Subcutaneous abdominal adipose tissue (tissue), 5 donors: Measurements from ENCODE around the gene TMEM86A.
"Not testable (repeated sequence)": the region's sequence is repeated elsewhere in the genome, so short reads cannot be mapped to it uniquely, and the experiment has no call there.

Experiments
- H3K27ac ChIP-seq: one replicate; pipeline ENCODE4 v1.7.0; 2013; ENCODE audit warnings: low read depth, mild to moderate bottlenecking, inconsistent platforms, low read length, moderate library complexity
- H3K27me3 ChIP-seq, 5 donors: one replicate each; pipeline ENCODE4 v1.7.0; 2013; ENCODE audit warnings: low read length in 5 of 5, inconsistent platforms in 1 of 5; ENCODE audit not compliant: control insufficient read depth in 5 of 5, insufficient read depth in 4 of 5
- H3K36me3 ChIP-seq, 5 donors: one replicate each; pipeline ENCODE4 v1.7.0; 2013; ENCODE audit warnings: low read length in 5 of 5; ENCODE audit not compliant: control insufficient read depth in 5 of 5, insufficient read depth in 5 of 5
- H3K4me1 ChIP-seq, 5 donors: one replicate each; pipeline ENCODE4 v1.7.0; 2013; ENCODE audit warnings: low read length in 5 of 5, mild to moderate bottlenecking in 3 of 5, moderate library complexity in 1 of 5; ENCODE audit not compliant: control insufficient read depth in 5 of 5, insufficient read depth in 5 of 5
- H3K4me3 ChIP-seq, 5 donors: one replicate each; pipeline ENCODE4 v1.7.0; 2013; ENCODE audit warnings: low read length in 5 of 5, low read depth in 1 of 5
- H3K9ac ChIP-seq, 5 donors: one replicate each; pipeline ENCODE4 v1.7.0; 2013; ENCODE audit warnings: low read length in 5 of 5, mild to moderate bottlenecking in 4 of 5, moderate library complexity in 3 of 5
- H3K9me3 ChIP-seq, 5 donors: one replicate each; pipeline ENCODE4 v1.7.0; 2013; ENCODE audit warnings: low read length in 5 of 5; ENCODE audit not compliant: control insufficient read depth in 5 of 5
- donor health status: healthy.
- donor health status: healthy.
- donor health status: healthy.
- donor health status: healthy.
- donor health status: healthy.

The TMEM86A gene

GRCh38 chr11:18672209-18672608 lies 26.4 kb upstream of the TMEM86A start:
- H3K27ac ChIP-seq, H3K9ac ChIP-seq, H3K4me3 ChIP-seq, H3K4me1 ChIP-seq, H3K9me3 ChIP-seq, H3K27me3 ChIP-seq, H3K36me3 ChIP-seq: not testable (repeated sequence)

GRCh38 chr11:18676803-18677202 lies 21.8 kb upstream of the TMEM86A start:
- no peaks in the 10 kb centered on the region for H3K27me3 ChIP-seq
- H3K9ac ChIP-seq, result no peak overlapping the region
- no peak overlapping the region for H3K27ac ChIP-seq
- H3K36me3 ChIP-seq, result no peaks in the 10 kb centered on the region
- H3K4me1 ChIP-seq, result no peaks in the 10 kb centered on the region
- no peak overlapping the region for H3K4me3 ChIP-seq
- H3K9me3 ChIP-seq, result no peaks in the 10 kb centered on the region

DNA sequence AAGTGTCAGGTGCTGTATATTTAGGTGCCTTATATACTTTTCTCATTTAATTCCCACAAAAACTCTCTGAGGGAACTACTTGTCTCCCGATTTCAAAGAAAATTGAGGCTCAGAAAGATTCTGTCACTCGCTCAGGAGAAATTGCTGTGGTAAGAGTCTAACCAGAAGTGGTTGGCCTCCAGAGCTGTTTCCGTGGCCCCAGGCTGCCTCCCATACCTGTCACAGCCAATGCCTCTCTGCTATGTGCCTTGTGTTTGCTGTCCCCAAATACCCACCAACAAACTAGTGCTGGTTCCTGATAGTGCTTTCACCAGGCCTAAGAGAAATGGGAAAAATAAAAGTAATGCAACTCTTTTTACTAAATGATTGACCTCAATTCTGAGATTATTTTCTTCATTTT lies 21.0 kb upstream of the TMEM86A start:
- Histone ChIP-seq H3K36me3 (no peaks in the 10 kb centered on the region), H3K9ac (no peak overlapping the region), H3K9me3 (no peaks in the 10 kb centered on the region), H3K27ac (no peak overlapping the region), H3K4me3 (no peak overlapping the region), H3K4me1 (no peaks in the 10 kb centered on the region), H3K27me3 (no peaks in the 10 kb centered on the region)

GRCh38 chr11:18681949-18682348 lies 16.6 kb upstream of the TMEM86A start:
- H3K9me3 ChIP-seq, H3K36me3 ChIP-seq, H3K4me3 ChIP-seq: not testable (repeated sequence)

GRCh38 chr11:18682466-18682865 lies 16.1 kb upstream of the TMEM86A start:
- Histone ChIP-seq H3K36me3 (no peaks in the 10 kb centered on the region), H3K9ac (no peak overlapping the region), H3K9me3 (no peaks in the 10 kb centered on the region), H3K4me3 (no peak overlapping the region), H3K4me1 (no peaks in the 10 kb centered on the region), H3K27ac (no peak overlapping the region), H3K27me3 (no peaks in the 10 kb centered on the region)

More at GRCh38 chr11:18681949-18682348, 16.6 kb upstream of the TMEM86A start:
- H3K27ac ChIP-seq, H3K9ac ChIP-seq, H3K27me3 ChIP-seq, H3K4me1 ChIP-seq: not testable (repeated sequence)

- Histone ChIP-seq H3K4me1 (no peaks in the 10 kb centered on the region), H3K27ac (no peak overlapping the region), H3K27me3 (no peaks in the 10 kb centered on the region), H3K9me3 (no peaks in the 10 kb centered on the region), H3K4me3 (no peak overlapping the region), H3K36me3 (no peaks in the 10 kb centered on the region), H3K9ac (no peak overlapping the region)
Measured at GRCh38 chr11:18684267-18684666, 14.3 kb upstream of the TMEM86A start.

- H3K27me3 ChIP-seq, H3K36me3 ChIP-seq, H3K27ac ChIP-seq, H3K9me3 ChIP-seq, H3K4me3 ChIP-seq, H3K9ac ChIP-seq: not testable (repeated sequence)
- H3K4me1 ChIP-seq, result peaks cover 0 to 10% (median 6%) of the 10 kb centered on the region in 5 donors
Measured at GRCh38 chr11:18691467-18692140, 7.0 kb upstream of the TMEM86A start.

DNA sequence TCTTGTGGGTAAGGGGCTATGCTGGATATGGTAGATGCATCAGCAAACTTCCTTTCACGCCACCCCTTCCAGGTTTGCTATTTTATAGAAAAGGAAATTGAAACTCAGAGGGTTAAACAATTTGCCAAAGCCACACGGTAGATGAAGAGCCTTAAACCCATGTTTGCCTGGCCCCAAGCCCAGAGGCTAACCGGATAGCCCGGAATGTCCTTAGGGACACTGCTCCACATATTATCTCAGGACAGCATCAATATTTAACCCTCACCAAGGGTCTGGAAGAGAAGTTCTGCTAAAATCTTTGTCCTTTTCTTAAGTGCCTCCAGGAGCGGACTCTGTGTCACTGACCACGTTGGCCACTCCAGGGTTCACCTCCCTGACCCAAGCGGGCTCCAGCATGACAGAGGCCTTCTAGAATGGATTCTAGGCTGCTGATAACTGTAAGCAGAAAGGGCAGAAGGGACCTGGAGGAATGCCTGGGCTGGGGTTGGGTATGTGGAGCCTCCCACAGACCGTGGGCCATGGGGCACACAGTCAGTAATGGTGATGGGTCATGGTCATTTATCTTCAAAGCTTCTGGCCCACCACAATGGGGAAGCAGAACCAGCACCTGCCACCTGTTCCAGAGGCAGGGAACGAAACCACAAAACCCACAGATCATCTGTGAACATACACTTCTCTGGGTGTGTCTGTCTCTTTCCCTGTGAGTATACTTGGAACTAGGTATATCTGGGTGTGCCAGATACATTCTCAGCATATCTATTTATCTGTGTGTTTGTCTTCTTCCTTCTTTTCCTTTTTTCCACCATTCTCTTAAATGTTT lies 5.4 kb upstream of the TMEM86A start:
- Histone ChIP-seq H3K4me3 (no peak overlapping the region), H3K36me3 (no peaks in the 10 kb centered on the region), H3K9me3 (no peaks in the 10 kb centered on the region), H3K27ac (no peak overlapping the region), H3K27me3 (no peaks in the 10 kb centered on the region), H3K9ac (no peak overlapping the region), H3K4me1 (peaks cover 0 to 14% (median 10%) of the 10 kb centered on the region in 5 donors)

DNA sequence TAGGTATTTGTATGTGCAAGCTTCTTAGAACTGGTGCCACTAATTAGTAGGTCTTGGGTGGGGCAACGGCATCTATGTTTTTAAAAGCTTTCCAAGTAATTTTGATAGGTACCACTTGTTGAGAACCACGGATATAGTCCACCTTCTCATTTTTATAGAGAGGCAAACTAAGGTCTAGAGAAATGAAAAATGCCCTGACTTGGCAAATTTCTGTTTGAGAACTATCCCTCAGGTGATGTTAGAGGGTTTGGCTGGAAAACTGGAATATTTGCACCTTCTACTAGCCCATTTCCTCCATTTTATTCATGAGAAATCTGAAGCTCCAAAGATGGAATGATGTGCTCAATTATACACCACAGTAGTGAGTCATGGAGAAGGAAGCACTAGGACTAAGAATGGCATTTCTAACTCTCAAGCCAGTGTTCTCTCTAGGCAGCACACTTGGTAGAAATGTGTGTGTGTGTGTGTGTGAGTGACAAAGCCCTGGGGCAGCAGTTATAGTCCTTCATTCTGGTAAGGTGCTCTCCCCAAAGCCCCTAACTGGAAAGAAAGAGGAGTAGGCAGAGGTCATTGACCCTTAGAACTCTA lies 1.8 kb upstream of the TMEM86A start:
- H3K4me1 ChIP-seq, result peaks cover 10 to 45% (median 32%) of the 10 kb centered on the region in 5 donors
- no peak overlapping the region for H3K9ac ChIP-seq
- no peaks in the 10 kb centered on the region for H3K9me3 ChIP-seq
- H3K27me3 ChIP-seq, result no peaks in the 10 kb centered on the region
- no peak overlapping the region for H3K27ac ChIP-seq
- peaks cover 0 to 8% (median 5%) of the 10 kb centered on the region in 5 donors for H3K36me3 ChIP-seq
- no peak overlapping the region for H3K4me3 ChIP-seq

DNA sequence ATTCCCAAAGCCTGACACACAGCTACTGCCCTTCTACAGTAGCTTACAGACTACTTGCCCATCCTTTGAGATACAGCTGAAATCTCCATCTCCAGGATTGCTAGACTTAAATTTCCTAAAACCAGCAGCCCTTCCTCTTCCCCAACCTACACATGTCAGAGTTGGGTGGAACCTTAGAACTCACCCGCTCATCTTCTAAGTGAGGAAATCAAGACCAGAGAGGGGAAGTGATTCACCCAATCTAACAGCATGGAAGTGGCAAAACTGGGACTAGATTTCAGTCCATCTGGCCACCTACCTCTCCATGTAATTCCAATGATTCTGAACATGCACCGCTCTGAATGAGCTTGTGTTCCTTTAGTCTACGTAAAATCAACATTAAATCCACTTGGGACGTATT lies 1.0 kb upstream of the TMEM86A start:
- Histone ChIP-seq H3K4me3 (peak overlapping the region in 1 of 5 donors; percentile 73), H3K9ac (no peak overlapping the region), H3K27me3 (no peaks in the 10 kb centered on the region), H3K4me1 (peaks cover 10 to 44% (median 32%) of the 10 kb centered on the region in 5 donors), H3K36me3 (peaks cover 0 to 16% (median 13%) of the 10 kb centered on the region in 5 donors), H3K9me3 (no peaks in the 10 kb centered on the region), H3K27ac (peak overlapping the region; percentile 60)
